Parathyroid adenoma (tissue), 2 donors: Measurements from ENCODE around the gene ACACB.

Experiments used
- H2AFZ ChIP-seq: fragments of 300-600 bp; sonication (generic); one replicate; pipeline ENCODE4 v1.7.0; 2017; ENCODE audit warnings: antibody characterized with exemption, mild to moderate bottlenecking
- H3K27ac ChIP-seq: fragments of 300-600 bp; sonication (generic); one replicate; pipeline ENCODE4 v1.7.0; 2017
- H3K27me3 ChIP-seq: fragments of 300-600 bp; sonication (generic); one replicate; pipeline ENCODE4 v1.7.0; 2017; ENCODE audit warnings: low read length; ENCODE audit not compliant: control insufficient read depth, insufficient read depth
- H3K36me3 ChIP-seq: fragments of 300-600 bp; sonication (generic); one replicate; pipeline ENCODE4 v1.7.0; 2017; ENCODE audit warnings: low read length; ENCODE audit not compliant: control insufficient read depth, insufficient read depth
- H3K4me1 ChIP-seq: fragments of 300-600 bp; sonication (generic); one replicate; pipeline ENCODE4 v1.7.0; 2017; ENCODE audit warnings: control low read depth
- H3K4me2 ChIP-seq: fragments of 300-600 bp; sonication (generic); one replicate; pipeline ENCODE4 v1.7.0; 2017; ENCODE audit warnings: low read length
- H3K4me3 ChIP-seq: fragments of 300-600 bp; sonication (generic); one replicate; pipeline ENCODE4 v1.7.0; 2017; ENCODE audit warnings: low read depth, low read length
- H3K79me2 ChIP-seq: fragments of 300-600 bp; sonication (generic); one replicate; pipeline ENCODE4 v1.7.0; 2017; ENCODE audit warnings: control low read depth
- H3K9ac ChIP-seq: fragments of 300-600 bp; sonication (generic); one replicate; pipeline ENCODE4 v1.7.0; 2017; ENCODE audit warnings: mild to moderate bottlenecking
- H3K9me3 ChIP-seq: fragments of 300-600 bp; sonication (generic); one replicate; pipeline ENCODE4 v1.7.0; 2017; ENCODE audit warnings: low read length; ENCODE audit not compliant: control insufficient read depth
- TF ChIP-seq, protein P1 (sequence below): fragments of 300-600 bp; sonication (generic); IDR thresholded peaks from one replicate; pipeline ENCODE4 v1.7.0; 2017; ENCODE audit warnings: antibody characterized with exemption, mild to moderate bottlenecking
- donor health status: primary hyperparathyroidism.

Gene ACACB

DNA sequence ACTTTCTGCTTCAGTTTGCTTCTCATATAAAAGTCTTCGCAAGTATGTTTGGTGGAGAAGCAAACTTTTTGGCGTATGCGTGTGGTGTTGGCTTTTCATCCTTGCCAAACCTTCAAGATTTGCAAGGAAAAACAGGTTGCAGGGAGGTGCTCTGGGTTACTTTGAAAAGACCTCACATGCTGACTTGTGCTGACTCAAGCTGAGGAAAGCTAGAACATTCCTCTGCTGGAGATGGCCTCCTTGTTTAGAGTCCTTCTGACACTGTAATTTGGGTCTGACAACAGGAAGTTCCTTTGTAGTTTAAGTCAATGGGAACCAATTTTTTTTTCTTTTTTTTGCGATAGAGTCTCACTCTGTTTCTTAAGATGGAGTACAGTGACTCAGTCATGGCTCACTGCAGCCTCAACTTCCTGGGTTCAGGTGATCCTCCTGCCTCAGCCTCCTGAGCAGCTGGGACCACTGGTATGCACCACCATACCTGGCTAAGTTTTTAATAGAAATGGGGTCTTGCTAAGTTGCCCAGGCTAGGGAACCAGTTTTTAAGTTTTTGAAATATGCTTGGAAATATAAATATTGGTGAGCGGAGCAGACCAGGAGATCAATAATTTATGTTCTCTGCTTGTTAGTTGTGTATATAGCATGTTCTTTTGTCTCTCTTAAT, 2.6 kb upstream of the ACACB start:
- Histone ChIP-seq H3K4me2 (peak overlapping the region; percentile 72), H3K4me3 (peak overlapping the region; percentile 40), H3K27ac (peak overlapping the region; percentile 92), H2AFZ (no peak overlapping the region), H3K9ac (no peak overlapping the region), H3K79me2 (peaks cover 11% of the 10 kb centered on the region), H3K36me3 (no peaks in the 10 kb centered on the region), H3K4me1 (peaks cover 57% of the 10 kb centered on the region), H3K27me3 (no peaks in the 10 kb centered on the region), H3K9me3 (no peaks in the 10 kb centered on the region)
- TF ChIP-seq, protein P1, sequence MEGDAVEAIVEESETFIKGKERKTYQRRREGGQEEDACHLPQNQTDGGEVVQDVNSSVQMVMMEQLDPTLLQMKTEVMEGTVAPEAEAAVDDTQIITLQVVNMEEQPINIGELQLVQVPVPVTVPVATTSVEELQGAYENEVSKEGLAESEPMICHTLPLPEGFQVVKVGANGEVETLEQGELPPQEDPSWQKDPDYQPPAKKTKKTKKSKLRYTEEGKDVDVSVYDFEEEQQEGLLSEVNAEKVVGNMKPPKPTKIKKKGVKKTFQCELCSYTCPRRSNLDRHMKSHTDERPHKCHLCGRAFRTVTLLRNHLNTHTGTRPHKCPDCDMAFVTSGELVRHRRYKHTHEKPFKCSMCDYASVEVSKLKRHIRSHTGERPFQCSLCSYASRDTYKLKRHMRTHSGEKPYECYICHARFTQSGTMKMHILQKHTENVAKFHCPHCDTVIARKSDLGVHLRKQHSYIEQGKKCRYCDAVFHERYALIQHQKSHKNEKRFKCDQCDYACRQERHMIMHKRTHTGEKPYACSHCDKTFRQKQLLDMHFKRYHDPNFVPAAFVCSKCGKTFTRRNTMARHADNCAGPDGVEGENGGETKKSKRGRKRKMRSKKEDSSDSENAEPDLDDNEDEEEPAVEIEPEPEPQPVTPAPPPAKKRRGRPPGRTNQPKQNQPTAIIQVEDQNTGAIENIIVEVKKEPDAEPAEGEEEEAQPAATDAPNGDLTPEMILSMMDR, result no peak

DNA sequence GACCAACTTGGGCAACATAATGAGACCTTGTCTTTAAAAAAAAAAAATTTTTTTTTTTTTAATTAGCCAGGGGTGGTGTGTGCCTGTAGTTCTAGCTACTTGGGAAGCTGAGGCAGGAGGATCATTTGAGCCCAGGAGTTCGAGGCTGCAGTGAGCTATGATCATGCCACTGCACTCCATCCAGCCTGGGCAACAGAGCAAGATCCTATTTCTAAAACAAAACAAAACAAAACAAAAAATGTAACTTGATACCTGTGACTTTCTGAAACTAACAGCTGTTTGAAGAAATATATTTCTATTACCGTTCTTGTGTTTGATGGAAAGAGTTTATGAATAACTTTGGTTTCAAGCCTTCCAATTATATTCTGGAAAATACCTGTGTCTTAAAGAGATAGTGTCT, 1.7 kb upstream of the ACACB start:
- TF ChIP-seq, protein P1, result no peak
- Histone ChIP-seq H3K27me3 (no peaks in the 10 kb centered on the region), H3K27ac (peak overlapping the region; percentile 92), H3K79me2 (peaks cover 11% of the 10 kb centered on the region), H3K4me1 (peaks cover 63% of the 10 kb centered on the region), H3K9me3 (no peaks in the 10 kb centered on the region), H3K36me3 (no peaks in the 10 kb centered on the region), H2AFZ (no peak overlapping the region), H3K4me3 (peak overlapping the region; percentile 41), H3K4me2 (peak overlapping the region; percentile 72), H3K9ac (no peak overlapping the region)

DNA sequence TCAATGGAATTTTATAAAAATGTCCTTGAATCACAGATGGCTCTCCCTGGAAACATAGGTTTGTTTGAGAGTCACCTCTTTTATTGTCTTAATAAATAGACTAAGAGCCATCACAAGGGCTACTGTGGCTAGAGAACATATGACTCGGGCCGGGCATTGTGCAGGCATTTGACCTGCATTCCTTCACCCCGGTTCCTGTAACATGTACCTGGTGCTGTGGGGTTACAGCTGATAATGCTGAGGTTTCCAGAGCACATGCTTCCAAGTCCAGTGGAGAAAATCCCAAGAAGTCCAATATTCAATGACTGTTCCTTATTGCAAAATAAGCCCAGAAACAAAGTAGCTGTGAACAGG, 1.0 kb upstream of the ACACB start:
- H3K36me3 ChIP-seq, result no peaks in the 10 kb centered on the region
- H2AFZ ChIP-seq, result no peak overlapping the region
- peak overlapping the region; percentile 41 for H3K4me3 ChIP-seq
- H3K9me3 ChIP-seq, result no peaks in the 10 kb centered on the region
- TF ChIP-seq, protein P1, result no peak
- no peak overlapping the region for H3K9ac ChIP-seq
- H3K79me2 ChIP-seq, result peaks cover 15% of the 10 kb centered on the region
- peaks cover 64% of the 10 kb centered on the region for H3K4me1 ChIP-seq
- H3K27ac ChIP-seq, result peak overlapping the region; percentile 92
- no peaks in the 10 kb centered on the region for H3K27me3 ChIP-seq
- H3K4me2 ChIP-seq, result peak overlapping the region; percentile 72

DNA sequence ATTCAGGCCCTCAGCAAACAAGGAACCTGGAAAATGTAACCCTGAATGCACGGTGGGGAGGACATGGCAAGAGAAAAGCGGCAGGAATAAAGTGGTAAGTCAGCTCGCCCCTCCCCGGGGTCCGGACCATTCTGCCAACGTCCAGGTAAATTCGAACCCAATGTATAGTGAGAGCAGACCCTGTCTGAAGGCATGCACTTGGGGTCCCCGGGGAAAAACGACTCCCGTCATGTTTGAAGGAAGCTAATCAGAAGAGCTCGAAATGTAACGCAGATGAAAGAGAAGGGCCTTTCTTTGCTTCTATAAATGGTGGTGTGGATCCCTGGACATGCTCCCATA, 193 bp downstream of the ACACB start:
- H3K36me3 ChIP-seq, result no peaks in the 10 kb centered on the region
- H3K4me1 ChIP-seq, result peaks cover 64% of the 10 kb centered on the region
- no peaks in the 10 kb centered on the region for H3K27me3 ChIP-seq
- H3K4me2 ChIP-seq, result peak overlapping the region; percentile 70
- H2AFZ ChIP-seq, result peak overlapping the region; percentile 19
- H3K27ac ChIP-seq, result peak overlapping the region; percentile 92
- TF ChIP-seq, protein P1, result no peak
- H3K9me3 ChIP-seq, result no peaks in the 10 kb centered on the region
- H3K79me2 ChIP-seq, result peaks cover 25% of the 10 kb centered on the region
- peak overlapping the region; percentile 38 for H3K9ac ChIP-seq
- H3K4me3 ChIP-seq, result peak overlapping the region; percentile 41

DNA sequence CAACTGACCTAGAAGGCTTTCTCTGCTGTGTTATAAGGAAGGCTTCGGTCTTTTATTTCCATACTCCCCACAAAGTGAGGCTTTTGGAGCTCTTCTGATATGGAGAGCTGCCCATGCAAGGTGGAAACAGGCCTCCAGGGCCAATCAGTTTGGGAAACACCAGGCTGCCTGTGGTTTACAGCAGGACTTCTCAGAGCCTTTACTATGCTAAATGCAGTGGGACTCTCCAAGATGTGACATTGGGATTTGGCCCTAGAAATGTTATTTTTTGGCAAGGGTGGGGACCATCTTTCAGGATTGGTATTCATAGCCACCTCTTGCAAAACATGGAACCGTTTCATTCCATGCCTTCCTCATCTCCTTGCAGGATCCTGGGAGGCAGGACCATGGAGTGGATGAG, 3.7 kb downstream of the ACACB start:
- Histone ChIP-seq H3K36me3 (no peaks in the 10 kb centered on the region), H3K4me2 (no peak overlapping the region), H3K79me2 (peaks cover 35% of the 10 kb centered on the region), H3K4me1 (peaks cover 37% of the 10 kb centered on the region), H3K27me3 (no peaks in the 10 kb centered on the region), H3K4me3 (no peak overlapping the region), H3K9me3 (no peaks in the 10 kb centered on the region), H2AFZ (no peak overlapping the region), H3K27ac (peak overlapping the region; percentile 92), H3K9ac (no peak overlapping the region)
- TF ChIP-seq, protein P1, result no peak
